Mesothelial cell of epicardium (in vitro differentiated cells): ENCODE data around the gene KBTBD12. TPM values are rescaled to one million over a fixed set of nuclear protein-coding genes. Genes with fewer than 3 reads are reported as not detected.

ENCODE experiments used
- DNase-seq, 2 experiments: peaks; one replicate each; pipeline ENCODE4 v3.0.0; 2021; ENCODE audit warnings: low spot score in 2 of 2; ENCODE audit not compliant: unreplicated experiment in 2 of 2
- H3K27ac Mint-ChIP-seq: 2 replicates; pipeline ENCODE4 v1.8.0; 2021; ENCODE audit warnings: mixed read lengths
- H3K27me3 Mint-ChIP-seq: 2 replicates; pipeline ENCODE4 v1.8.0; 2021; ENCODE audit warnings: low read depth, mixed read lengths
- H3K36me3 Mint-ChIP-seq: 2 replicates; pipeline ENCODE4 v1.8.0; 2021; ENCODE audit warnings: mixed read lengths
- H3K4me1 Mint-ChIP-seq: 2 replicates; pipeline ENCODE4 v1.8.0; 2021; ENCODE audit warnings: mixed read lengths
- H3K4me3 Mint-ChIP-seq: 2 replicates; pipeline ENCODE4 v1.8.0; 2021; ENCODE audit warnings: mild to moderate bottlenecking, moderate library complexity, mixed read lengths
- H3K9me3 Mint-ChIP-seq: 2 replicates; pipeline ENCODE4 v1.8.0; 2021; ENCODE audit warnings: mixed read lengths
- total RNA-seq: library from RNA; stranded (reverse); gene quantifications from 3 replicates; pipeline ENCODE4 v1.2.1, GENCODE V29; 2021
- TF ChIP-seq, protein P1 (sequence below): fragments of 200-600 bp; sonication (generic); IDR thresholded peaks from one replicate; pipeline ENCODE4 v1.5.0; 2021; ENCODE audit warnings: antibody characterized with exemption; ENCODE audit not compliant: unreplicated experiment

Gene KBTBD12
- total RNA-seq, 1 donor from 2014 or later: not detected

DNA sequence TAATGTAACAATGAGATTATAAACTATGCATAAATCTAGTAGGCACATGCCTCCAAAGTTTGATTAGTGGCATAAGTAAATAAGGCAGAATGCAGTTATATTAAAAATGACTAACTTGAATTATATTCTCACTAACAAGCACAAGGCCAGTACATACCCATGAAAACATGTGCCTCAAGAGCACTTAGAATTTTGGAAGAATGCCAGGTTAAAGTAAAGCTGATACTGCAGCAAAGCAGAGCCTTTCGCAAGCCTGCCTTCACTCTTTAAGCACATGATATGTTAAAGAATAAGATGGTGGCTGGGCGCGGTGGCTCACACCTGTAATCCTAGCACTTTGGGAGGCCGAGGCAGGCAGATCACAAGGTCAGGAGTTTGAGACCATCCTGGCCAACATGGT, 49.0 kb downstream of the KBTBD12 start:
- Mint-ChIP-seq H3K36me3 (no peaks in the 10 kb centered on the region), H3K9me3 (peaks cover 10% of the 10 kb centered on the region), H3K4me3 (no peak overlapping the region), H3K27ac (no peak overlapping the region), H3K27me3 (peaks cover 33% of the 10 kb centered on the region), H3K4me1 (peaks cover 10% of the 10 kb centered on the region)
- no peak for DNase-seq
- TF ChIP-seq, protein P1, sequence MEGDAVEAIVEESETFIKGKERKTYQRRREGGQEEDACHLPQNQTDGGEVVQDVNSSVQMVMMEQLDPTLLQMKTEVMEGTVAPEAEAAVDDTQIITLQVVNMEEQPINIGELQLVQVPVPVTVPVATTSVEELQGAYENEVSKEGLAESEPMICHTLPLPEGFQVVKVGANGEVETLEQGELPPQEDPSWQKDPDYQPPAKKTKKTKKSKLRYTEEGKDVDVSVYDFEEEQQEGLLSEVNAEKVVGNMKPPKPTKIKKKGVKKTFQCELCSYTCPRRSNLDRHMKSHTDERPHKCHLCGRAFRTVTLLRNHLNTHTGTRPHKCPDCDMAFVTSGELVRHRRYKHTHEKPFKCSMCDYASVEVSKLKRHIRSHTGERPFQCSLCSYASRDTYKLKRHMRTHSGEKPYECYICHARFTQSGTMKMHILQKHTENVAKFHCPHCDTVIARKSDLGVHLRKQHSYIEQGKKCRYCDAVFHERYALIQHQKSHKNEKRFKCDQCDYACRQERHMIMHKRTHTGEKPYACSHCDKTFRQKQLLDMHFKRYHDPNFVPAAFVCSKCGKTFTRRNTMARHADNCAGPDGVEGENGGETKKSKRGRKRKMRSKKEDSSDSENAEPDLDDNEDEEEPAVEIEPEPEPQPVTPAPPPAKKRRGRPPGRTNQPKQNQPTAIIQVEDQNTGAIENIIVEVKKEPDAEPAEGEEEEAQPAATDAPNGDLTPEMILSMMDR: no peak

DNA sequence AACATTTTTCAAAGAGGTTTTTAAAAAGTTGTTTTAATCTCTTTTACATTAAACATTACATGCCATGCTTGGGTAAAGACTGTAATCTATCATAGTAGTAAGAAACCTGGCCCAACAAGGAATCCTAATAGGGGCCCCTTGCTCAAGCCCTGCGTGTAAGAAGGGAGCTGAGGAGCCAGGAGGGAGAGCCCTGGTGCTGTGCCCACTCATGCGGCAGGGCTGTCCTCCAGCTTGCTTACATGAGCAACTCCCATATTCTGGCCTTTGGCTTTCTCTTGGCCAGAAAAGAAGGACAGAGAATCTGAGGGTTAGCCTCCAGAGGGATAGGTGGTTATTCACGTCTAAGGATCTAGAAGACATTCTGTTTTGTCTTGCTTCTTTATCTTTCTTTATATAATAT, 49.8 kb downstream of the KBTBD12 start:
- TF ChIP-seq, protein P1: no peak
- H3K27ac Mint-ChIP-seq: no peak overlapping the region
- peaks cover 3% of the 10 kb centered on the region for H3K4me1 Mint-ChIP-seq
- DNase-seq: no peak
- no peaks in the 10 kb centered on the region for H3K36me3 Mint-ChIP-seq
- peaks cover 10% of the 10 kb centered on the region for H3K9me3 Mint-ChIP-seq
- no peak overlapping the region for H3K4me3 Mint-ChIP-seq
- H3K27me3 Mint-ChIP-seq: peaks cover 38% of the 10 kb centered on the region

DNA sequence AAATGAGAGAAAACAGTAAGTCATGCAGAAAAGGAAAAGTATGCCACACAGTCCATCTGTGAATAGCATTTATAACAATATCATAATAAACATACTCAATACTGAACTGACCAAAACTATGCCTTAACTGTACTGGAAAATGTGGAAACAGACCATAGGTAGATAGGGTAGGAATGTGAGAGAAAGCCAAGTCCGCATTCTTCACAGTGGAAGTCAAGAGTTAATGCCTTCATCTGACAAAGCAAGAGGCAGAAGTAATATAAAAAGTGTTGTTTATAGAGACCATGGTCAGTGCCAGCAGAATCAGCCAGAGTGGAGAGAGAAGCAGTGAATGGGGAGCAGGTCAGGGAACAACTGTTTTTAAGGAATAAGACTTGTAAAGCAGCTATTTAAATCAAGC, 52.3 kb downstream of the KBTBD12 start:
- TF ChIP-seq, protein P1: no peak
- peaks cover 10% of the 10 kb centered on the region for H3K9me3 Mint-ChIP-seq
- H3K36me3 Mint-ChIP-seq: no peaks in the 10 kb centered on the region
- H3K27ac Mint-ChIP-seq: no peak overlapping the region
- DNase-seq: no peak
- H3K4me1 Mint-ChIP-seq: no peaks in the 10 kb centered on the region
- no peak overlapping the region for H3K4me3 Mint-ChIP-seq
- H3K27me3 Mint-ChIP-seq: peaks cover 62% of the 10 kb centered on the region

DNA sequence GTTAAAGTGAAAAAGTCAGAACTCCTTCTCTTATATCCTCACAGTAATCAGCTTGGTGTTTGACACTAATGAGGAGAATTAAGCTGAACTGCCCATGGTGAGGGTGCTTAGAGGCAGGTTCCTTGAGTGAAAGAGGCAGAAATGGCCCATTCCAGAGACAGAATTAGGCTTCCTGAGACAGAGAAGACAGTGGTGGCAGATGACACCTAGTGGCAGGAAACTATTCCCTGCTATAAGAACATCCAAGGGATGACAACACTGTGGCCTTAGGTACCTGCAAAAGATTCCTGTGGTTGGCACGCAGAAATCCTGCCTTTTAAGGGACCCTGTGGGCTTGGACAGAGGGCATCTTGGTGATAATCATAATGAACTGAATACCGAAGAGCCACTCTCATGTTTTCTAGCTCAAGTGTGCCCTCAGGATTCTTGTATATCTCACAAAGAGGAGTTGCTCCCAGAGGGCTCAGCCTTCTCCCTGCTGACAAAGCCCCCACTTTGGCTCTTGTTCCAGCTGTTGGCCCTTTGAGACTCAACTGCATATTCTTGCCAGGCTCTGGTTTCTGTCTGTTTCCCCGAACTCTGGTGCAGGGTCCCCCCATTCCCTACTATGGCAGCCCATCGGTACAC, 56.0 kb downstream of the KBTBD12 start:
- Mint-ChIP-seq H3K27me3 (peaks cover 89% of the 10 kb centered on the region), H3K36me3 (no peaks in the 10 kb centered on the region), H3K9me3 (peaks cover 4% of the 10 kb centered on the region), H3K27ac (no peak overlapping the region), H3K4me3 (no peak overlapping the region), H3K4me1 (no peaks in the 10 kb centered on the region)
- TF ChIP-seq, protein P1: peak; percentile 41
- no peak for DNase-seq

DNA sequence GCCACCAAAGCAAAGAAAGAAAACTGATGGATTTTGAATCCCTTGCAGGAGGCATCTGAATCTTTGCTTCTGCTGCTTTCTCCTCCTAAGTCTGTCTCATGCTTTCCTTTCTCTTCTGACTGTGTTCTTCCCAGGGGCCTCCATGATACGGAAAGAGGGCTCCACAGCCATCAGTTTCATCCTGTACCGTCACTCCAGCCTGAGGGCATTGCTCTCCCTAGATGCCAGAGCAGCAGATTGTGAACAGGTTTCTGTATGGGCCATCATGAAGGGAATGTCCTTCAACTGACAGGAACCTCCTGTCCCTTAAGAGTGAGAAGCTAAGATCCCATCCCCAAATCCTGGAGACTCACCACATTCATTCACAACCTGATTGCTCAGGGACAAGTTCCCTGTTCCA, 59.2 kb downstream of the KBTBD12 start:
- no peak for DNase-seq
- Mint-ChIP-seq H3K9me3 (no peaks in the 10 kb centered on the region), H3K36me3 (no peaks in the 10 kb centered on the region), H3K4me3 (no peak overlapping the region), H3K27me3 (peaks cover 84% of the 10 kb centered on the region), H3K4me1 (no peaks in the 10 kb centered on the region), H3K27ac (no peak overlapping the region)
- TF ChIP-seq, protein P1: no peak
